Esophagus squamous epithelium (tissue), 5 donors: ENCODE data around the gene MYH8. TPM values are rescaled to one million over a fixed set of nuclear protein-coding genes. Genes with fewer than 3 reads are reported as not detected.

Experiments used
- DNase-seq: peaks from one replicate; lab custom pipeline; 2025; lab: John Stamatoyannopoulos, UW
- H3K27ac ChIP-seq, 4 donors: fragments of 200-600 bp; sonication (generic); one replicate each; pipeline ENCODE4 v1.5.1; 2016 to 2019; ENCODE audit warnings: mild to moderate bottlenecking in 1 of 4
- H3K27me3 ChIP-seq, 4 donors: fragments of 200-600 bp; sonication (generic); 1 replicate in 3 of 4; 2 replicates in 1 of 4; pipeline versions ENCODE4 v1.5.1 to v1.6.0; 2017 to 2021; ENCODE audit warnings: antibody characterized with exemption in 1 of 4
- H3K36me3 ChIP-seq, 3 donors: fragments of 200-600 bp; sonication (generic); one replicate each; pipeline ENCODE4 v1.5.1; 2016 to 2019
- H3K4me1 ChIP-seq, 3 donors: fragments of 200-600 bp; sonication (generic); one replicate each; pipeline ENCODE4 v1.5.1; 2017 to 2019
- H3K4me3 ChIP-seq, 4 donors: fragments of 200-600 bp; sonication (generic); 1 replicate in 3 of 4; 2 replicates in 1 of 4; pipeline ENCODE4 v1.5.1; 2016 to 2019; ENCODE audit warnings: mild to moderate bottlenecking in 2 of 4, moderate library complexity in 1 of 4
- H3K9me3 ChIP-seq, 3 donors: fragments of 200-600 bp; sonication (generic); one replicate each; pipeline ENCODE4 v1.5.1; 2016 to 2019
- CTCF ChIP-seq, 6 experiments: fragments of 450-650 bp in 4 of 6; fragments of 200-600 bp in 2 of 6; sonication (generic) in 2 of 6; IDR thresholded peaks; one replicate each; pipeline ENCODE4 v1.5.1; 2016 to 2019; ENCODE audit warnings: antibody characterized with exemption in 6 of 6, mild to moderate bottlenecking in 4 of 6, moderate library complexity in 4 of 6
- POLR2A ChIP-seq, 4 donors: fragments of 450-650 bp; IDR thresholded peaks; one replicate each; pipeline ENCODE4 v1.6.1; 2017; ENCODE audit warnings: antibody characterized with exemption in 4 of 4, mild to moderate bottlenecking in 4 of 4, moderate library complexity in 3 of 4
- WGBS, 2 donors: methylation state at CpG; one replicate each; pipeline ENCODE4 v1.1.5; 2018; 5-methylcytosine and 5-hydroxymethylcytosine counted together
- intact Hi-C: fragments of 100-400 bp; cut with DNase I; formaldehyde crosslinking; loops from one replicate; pipeline ENCODE4 v1.15.0; 2022
- total RNA-seq, 4 donors: library from RNA; depleted of rRNA; stranded (reverse); fragments of >200 nt; gene quantifications; one replicate each; pipeline ENCODE4 v1.1.0, GENCODE V29; 2016
- donor health status: DM: yes; HTN: yes; CAD: no.

The MYH8 gene
- total RNA-seq, 4 donors from 2014 or later = not detected

- H3K36me3 ChIP-seq = no peaks in the 10 kb centered on the region
- no peak for DNase-seq
- no peaks in the 10 kb centered on the region for H3K27me3 ChIP-seq
- WGBS, 2 donors = 12 to 14% methylated on average over 1 of the region's 1 CpG
- H3K4me3 ChIP-seq = no peak overlapping the region
- H3K27ac ChIP-seq = no peak overlapping the region
- TF ChIP-seq POLR2A (IDR thresholded peaks at IDR 0.05) (no peak), CTCF (IDR thresholded peaks at IDR 0.05) (no peak)
- intact Hi-C loops = no loop called here
- no peaks in the 10 kb centered on the region for H3K9me3 ChIP-seq
- H3K4me1 ChIP-seq = no peaks in the 10 kb centered on the region
Observed at GRCh38 chr17:10457952-10458351, 36.2 kb upstream of the MYH8 start.

- 53 to 59% methylated on average over 7 of the region's 7 CpGs for WGBS, 2 donors
- intact Hi-C loops = loop anchor here (10.0 kb wide), 1 partner anchor 62 kb away; no protein-coding TSS in a partner anchor
- Histone ChIP-seq H3K4me3 (no peak overlapping the region), H3K9me3 (no peaks in the 10 kb centered on the region), H3K27me3 (peaks cover 0 to 4% (median 0%) of the 10 kb centered on the region in 4 donors), H3K27ac (no peak overlapping the region), H3K36me3 (no peaks in the 10 kb centered on the region), H3K4me1 (no peaks in the 10 kb centered on the region)
- no peak for TF ChIP-seq CTCF (IDR thresholded peaks at IDR 0.05)
- TF ChIP-seq POLR2A (IDR thresholded peaks at IDR 0.05) = no peak
- DNase-seq = no peak
Observed at GRCh38 chr17:10447026-10447931, 25.5 kb upstream of the MYH8 start.

GRCh38 chr17:10439816-10440215 is 18.1 kb upstream of the MYH8 start:
- WGBS, 2 donors = 42 to 44% methylated on average over 1 of the region's 1 CpG
- TF ChIP-seq POLR2A (IDR thresholded peaks at IDR 0.05) = no peak
- Histone ChIP-seq H3K4me3 (no peak overlapping the region), H3K27me3 (peaks cover 0 to 4% (median 0%) of the 10 kb centered on the region in 4 donors), H3K27ac (no peak overlapping the region), H3K4me1 (no peaks in the 10 kb centered on the region), H3K36me3 (no peaks in the 10 kb centered on the region), H3K9me3 (no peaks in the 10 kb centered on the region)
- intact Hi-C loops = loop anchor here (10.0 kb wide), 1 partner anchor 55 kb away; no protein-coding TSS in a partner anchor
- DNase-seq = no peak

- H3K9me3 ChIP-seq = no peaks in the 10 kb centered on the region
- 46% methylated on average over 2 of the region's 3 CpGs; no CpG with 5 or more reads in 1 of the 2 donors for WGBS, 2 donors
- H3K4me1 ChIP-seq = no peaks in the 10 kb centered on the region
- no peak overlapping the region for H3K4me3 ChIP-seq
- peaks cover 0 to 3% (median 0%) of the 10 kb centered on the region in 4 donors for H3K27me3 ChIP-seq
- TF ChIP-seq POLR2A (IDR thresholded peaks at IDR 0.05) (no peak), CTCF (IDR thresholded peaks at IDR 0.05) (no peak)
- no peak overlapping the region for H3K27ac ChIP-seq
- intact Hi-C loops = no loop called here
- no peak for DNase-seq
- H3K36me3 ChIP-seq = no peaks in the 10 kb centered on the region
Observed at GRCh38 chr17:10435096-10435495, 13.3 kb upstream of the MYH8 start.

GRCh38 chr17:10429421-10430045 is 7.8 kb upstream of the MYH8 start:
- no peak for TF ChIP-seq POLR2A (IDR thresholded peaks at IDR 0.05)
- no peak for TF ChIP-seq CTCF (IDR thresholded peaks at IDR 0.05)
- H3K27me3 ChIP-seq = no peaks in the 10 kb centered on the region
- WGBS, 2 donors = 68 to 75% methylated on average over 2 of the region's 2 CpGs
- no peak overlapping the region for H3K27ac ChIP-seq
- no peak overlapping the region for H3K4me3 ChIP-seq
- H3K36me3 ChIP-seq = no peaks in the 10 kb centered on the region
- intact Hi-C loops = no loop called here
- no peak for DNase-seq
- no peaks in the 10 kb centered on the region for H3K9me3 ChIP-seq
- no peaks in the 10 kb centered on the region for H3K4me1 ChIP-seq
